Cardiac septum (tissue), 1 donor: ENCODE results near the gene OSBPL3. TPM values are rescaled to one million over a fixed set of nuclear protein-coding genes. Genes with fewer than 3 reads are reported as not detected.

Experiments used
- DNase-seq: peaks from one replicate; pipeline ENCODE4 v3.0.0-alpha.2; 2020; ENCODE audit warnings: low spot score
- intact Hi-C: fragments of 100-400 bp; cut with DNase I; formaldehyde crosslinking; loops from one replicate; pipeline ENCODE4 v1.14.0; 2022
- total RNA-seq: library from RNA; stranded (reverse); fragmentation: NEBNext Ultra II Directional; extraction: Animal tissue kit (Norgen Biotek cat#: 25700); gene quantifications from one replicate; pipeline ENCODE4 v1.2.1, GENCODE V29; 2021
- donor health status: DM: no; HTN: no; CAD: no.

Gene OSBPL3
- total RNA-seq, 1 donor from 2014 or later = 2.4 TPM

GRCh38 chr7:24788075-24788474, 191.9 kb downstream of the OSBPL3 start:
- intact Hi-C loops = no loop called here

GRCh38 chr7:24786941-24787340, 193.0 kb downstream of the OSBPL3 start:
- intact Hi-C loops = no loop called here
- DNase-seq = no peak

More at GRCh38 chr7:24788075-24788474, 191.9 kb downstream of the OSBPL3 start:
- DNase-seq = no peak

- intact Hi-C loops = no loop called here
Observed at GRCh38 chr7:24786306-24786705, 193.7 kb downstream of the OSBPL3 start.

DNA sequence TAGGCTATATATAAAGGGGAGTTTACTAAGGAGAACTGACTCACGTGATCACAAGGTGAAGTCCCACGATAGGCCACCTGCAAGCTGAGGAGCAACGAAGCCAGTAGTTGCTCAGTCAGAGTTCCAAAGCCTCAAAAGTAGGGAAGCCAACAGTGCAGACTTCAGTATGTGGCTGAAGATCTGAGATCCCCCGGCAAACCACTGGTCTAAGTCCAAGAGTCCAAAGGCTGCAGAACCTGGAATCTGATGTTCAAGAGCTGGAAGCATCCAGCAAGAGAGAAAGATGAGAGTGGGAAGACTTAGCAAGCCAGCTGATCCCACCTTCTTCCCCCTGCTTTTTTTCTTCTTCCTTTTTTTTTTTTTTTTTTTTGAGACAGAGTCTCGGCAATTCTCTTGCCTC, 195.7 kb downstream of the OSBPL3 start:
- no peak for DNase-seq
- intact Hi-C loops = no loop called here

More at GRCh38 chr7:24786306-24786705, 193.7 kb downstream of the OSBPL3 start:
- no peak for DNase-seq

- DNase-seq = no peak
- intact Hi-C loops = no loop called here
Observed at GRCh38 chr7:24783698-24784097, 196.3 kb downstream of the OSBPL3 start.

GRCh38 chr7:24781106-24781505, 198.9 kb downstream of the OSBPL3 start:
- no peak for DNase-seq
- intact Hi-C loops = no loop called here

- DNase-seq = no peak
- intact Hi-C loops = no loop called here
Observed at GRCh38 chr7:24779283-24779655, 200.7 kb downstream of the OSBPL3 start.

DNA sequence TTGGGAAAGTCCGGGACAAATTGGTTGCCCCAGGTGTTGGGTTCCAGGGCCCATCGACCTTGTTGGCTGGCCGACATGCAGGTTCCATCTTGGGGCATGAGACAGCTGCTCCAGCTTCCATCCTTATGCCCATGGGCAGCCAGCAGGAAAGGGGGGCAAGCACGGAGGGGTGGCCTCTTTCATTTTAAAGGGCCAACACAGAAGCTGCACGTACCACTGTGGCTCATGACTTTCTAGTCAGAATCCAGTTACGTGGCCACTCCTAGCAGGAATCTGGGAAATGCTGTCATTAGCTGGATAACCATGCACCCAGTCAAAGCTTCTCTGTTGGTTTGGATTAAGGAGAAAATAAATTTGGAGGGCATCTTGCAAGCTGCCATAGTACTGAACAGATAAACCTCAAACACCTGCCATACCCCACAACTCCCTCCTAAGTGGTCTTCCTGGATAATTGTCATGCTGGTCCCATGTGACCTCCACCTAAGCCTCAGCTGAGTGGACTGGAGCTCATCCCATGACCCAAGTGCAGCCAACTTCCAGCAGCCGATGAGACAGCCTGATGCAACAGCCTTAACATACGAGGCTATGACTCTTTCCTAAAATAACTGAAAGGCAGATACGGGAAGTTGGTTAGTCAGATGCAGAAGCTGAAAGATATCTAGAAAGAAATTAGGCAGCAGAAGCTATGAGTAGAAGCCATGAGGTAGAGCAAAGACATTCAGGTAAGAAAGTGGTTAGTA, 201.3 kb downstream of the OSBPL3 start:
- DNase-seq = no peak
- intact Hi-C loops = no loop called here

DNA sequence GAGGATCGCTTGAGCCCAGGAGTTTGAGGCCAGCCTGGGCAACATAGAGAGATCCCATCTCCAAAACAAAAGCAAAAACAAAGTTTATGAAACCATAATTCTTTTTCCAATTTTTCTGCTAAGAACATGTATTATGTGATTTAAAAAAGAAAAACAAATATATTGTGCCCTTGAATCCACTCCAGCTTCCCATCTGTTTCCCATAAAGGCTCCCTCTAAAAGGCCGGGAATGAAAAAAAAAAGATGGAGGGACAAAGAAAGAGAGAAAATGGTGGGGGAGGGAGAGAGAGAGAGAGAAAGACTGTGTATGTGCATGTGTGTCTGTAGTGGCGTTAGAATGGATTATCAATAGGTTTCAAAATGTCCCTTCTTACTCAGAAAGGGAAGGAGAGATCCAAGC, 202.2 kb downstream of the OSBPL3 start:
- intact Hi-C loops = no loop called here

GRCh38 chr7:24773646-24774045, 206.3 kb downstream of the OSBPL3 start:
- intact Hi-C loops = no loop called here
- DNase-seq = no peak

More for the DNA sequence above, 202.2 kb downstream of the OSBPL3 start:
- DNase-seq = no peak

GRCh38 chr7:24769851-24770250, 210.1 kb downstream of the OSBPL3 start:
- no peak for DNase-seq
- intact Hi-C loops = no loop called here

GRCh38 chr7:24769014-24769830, 210.8 kb downstream of the OSBPL3 start:
- DNase-seq = no peak
- intact Hi-C loops = no loop called here

DNA sequence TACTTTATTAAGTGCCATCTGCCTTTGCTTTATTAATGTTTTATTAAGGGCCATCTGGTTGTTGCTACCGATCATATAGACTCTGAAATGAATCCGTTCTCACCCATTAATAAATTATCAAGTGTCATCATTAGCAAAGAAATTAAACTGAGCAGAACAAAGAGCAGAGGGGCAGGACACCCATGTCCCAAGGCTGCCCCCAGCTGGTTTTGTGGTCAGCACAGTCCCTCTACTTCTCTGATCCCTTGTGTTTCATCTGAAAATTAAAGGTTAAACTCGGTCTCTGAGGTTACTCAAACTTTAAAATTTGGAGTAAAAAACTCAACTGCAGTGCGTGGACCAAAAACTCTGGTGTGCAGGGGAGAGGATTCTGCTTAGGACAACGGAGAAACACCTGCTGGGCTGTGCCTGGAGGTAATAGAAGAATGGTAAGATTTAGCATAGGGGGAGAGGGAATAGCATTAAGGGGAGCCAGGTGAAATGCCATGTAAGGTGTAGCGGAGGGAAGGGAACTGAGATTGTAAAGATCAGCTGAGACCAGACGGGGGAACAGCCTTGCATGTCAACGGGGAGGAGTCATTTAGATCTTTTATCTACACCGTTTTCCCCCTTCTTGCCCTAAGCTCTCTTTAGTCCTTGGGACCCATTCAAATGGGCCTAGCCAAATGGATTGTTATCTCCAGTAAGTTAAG, 212.0 kb downstream of the OSBPL3 start:
- intact Hi-C loops = no loop called here
- DNase-seq = no peak

- intact Hi-C loops = no loop called here
Observed at GRCh38 chr7:24764972-24765744, 214.8 kb downstream of the OSBPL3 start.

DNA sequence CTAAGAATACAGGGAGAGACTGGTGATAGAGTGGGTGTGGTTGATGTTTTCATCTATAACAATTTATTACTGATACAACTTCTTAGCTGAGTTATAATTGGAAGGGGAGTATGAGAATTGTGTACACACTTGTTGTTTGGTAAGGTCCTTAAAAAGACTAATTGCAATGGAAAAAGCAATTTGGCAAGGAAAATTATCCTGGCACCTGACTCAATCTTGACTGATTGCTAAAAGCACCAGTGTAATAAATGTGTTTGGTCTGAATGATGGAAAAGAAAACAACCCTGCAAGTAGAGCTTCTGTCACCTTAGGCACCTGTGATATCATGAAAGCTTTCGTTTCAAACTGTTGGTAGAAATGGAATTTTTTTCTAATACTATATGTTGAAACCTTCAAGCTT, 216.0 kb downstream of the OSBPL3 start:
- DNase-seq = no peak
- intact Hi-C loops = no loop called here

More at GRCh38 chr7:24764972-24765744, 214.8 kb downstream of the OSBPL3 start:
- DNase-seq = no peak

DNA sequence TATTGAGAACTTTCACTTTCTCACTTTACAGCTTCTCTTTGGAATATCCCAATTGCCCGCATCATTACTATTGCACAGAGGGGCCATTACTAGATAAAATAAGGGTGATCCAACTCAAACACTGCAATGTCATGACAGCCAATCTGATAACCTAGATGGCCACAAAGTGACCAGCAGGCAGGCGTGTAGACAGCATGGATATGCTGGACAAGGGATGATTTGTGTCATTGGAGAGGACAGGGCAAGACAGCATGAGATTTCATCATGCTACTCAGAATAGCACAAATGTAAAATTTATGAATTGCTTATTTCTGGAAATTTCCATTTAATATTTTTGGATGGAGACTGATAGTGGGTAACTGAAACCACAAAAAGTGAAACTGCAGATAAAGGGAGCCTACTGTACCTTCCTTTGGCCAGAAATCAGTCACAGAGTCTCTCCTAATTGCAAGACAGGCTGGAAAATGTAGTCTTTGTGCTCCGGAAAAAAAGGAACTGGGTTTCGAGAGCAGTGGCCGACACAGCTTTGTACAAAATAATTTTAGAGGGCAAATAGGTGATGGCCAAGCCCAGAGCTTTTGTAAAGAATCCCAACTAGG, 216.6 kb downstream of the OSBPL3 start:
- no peak for DNase-seq
- intact Hi-C loops = no loop called here

GRCh38 chr7:24762771-24763170, 217.2 kb downstream of the OSBPL3 start:
- DNase-seq = no peak
- intact Hi-C loops = no loop called here

- intact Hi-C loops = no loop called here
Observed at GRCh38 chr7:24760968-24761367, 219.0 kb downstream of the OSBPL3 start.

More at GRCh38 chr7:24760968-24761367, 219.0 kb downstream of the OSBPL3 start:
- DNase-seq = no peak
